Muscle of arm (tissue), 12 donors: ENCODE data around the gene TTLL8. TPM values are rescaled to one million over a fixed set of nuclear protein-coding genes. Genes with fewer than 3 reads are reported as not detected.

ENCODE experiments used
- DNase-seq: peaks from one replicate; pipeline ENCODE4 v3.0.0-alpha.2; 2013
- polyA plus RNA-seq, 12 donors: library from polyadenylated mRNA; unstranded; fragments of 120-200 nt; gene quantifications; one replicate each; pipeline ENCODE4 v1.2.1, GENCODE V29; 2013; ENCODE audit not compliant: insufficient read length in 12 of 12

The TTLL8 gene
- polyA plus RNA-seq, 12 donors: not detected

- no peak for DNase-seq
Observed at GRCh38 chr22:50019316-50019715, 38.8 kb downstream of the TTLL8 start.

- no peak for DNase-seq
Observed at GRCh38 chr22:50018608-50019285, 39.4 kb downstream of the TTLL8 start.

GRCh38 chr22:50017701-50018224, 40.3 kb downstream of the TTLL8 start:
- no peak for DNase-seq

- no peak for DNase-seq
Observed at GRCh38 chr22:50016988-50017700, 41.0 kb downstream of the TTLL8 start.

- no peak for DNase-seq
Observed at GRCh38 chr22:50016308-50016987, 41.6 kb downstream of the TTLL8 start.

- no peak for DNase-seq
Observed at GRCh38 chr22:50015451-50016307, 42.4 kb downstream of the TTLL8 start.

GRCh38 chr22:50014655-50015401, 43.3 kb downstream of the TTLL8 start:
- DNase-seq: no peak

- DNase-seq: no peak
Observed at GRCh38 chr22:50014053-50014501, 44.0 kb downstream of the TTLL8 start.

GRCh38 chr22:50012211-50013181, 45.6 kb downstream of the TTLL8 start, which contains the start of gene IL17REL:
Gene IL17REL (minus strand): TSS chr22:50012765. CDS start chr22:50012646, 119 bp downstream.
- no peak for DNase-seq

GRCh38 chr22:50011447-50012210, 46.5 kb downstream of the TTLL8 start:
- no peak for DNase-seq

GRCh38 chr22:50010676-50011446, 47.2 kb downstream of the TTLL8 start:
- no peak for DNase-seq

- DNase-seq: no peak
Observed at GRCh38 chr22:50009765-50010675, 48.1 kb downstream of the TTLL8 start.

- no peak for DNase-seq
Observed at GRCh38 chr22:50009251-50009650, 48.8 kb downstream of the TTLL8 start.

GRCh38 chr22:50008151-50009040, 49.7 kb downstream of the TTLL8 start:
- DNase-seq: no peak

- DNase-seq: no peak
Observed at GRCh38 chr22:50007057-50007511, 51.0 kb downstream of the TTLL8 start.

- DNase-seq: no peak
Observed at GRCh38 chr22:50004918-50005317, 53.2 kb downstream of the TTLL8 start.
